B cell (primary cell): ENCODE results near the gene NCOA1.

Source experiments
- CTCF ChIP-seq: fragments of 200-600 bp; IDR thresholded peaks from one replicate; pipeline ENCODE4 v1.8.0; 2022; ENCODE audit warnings: antibody characterized with exemption, mild to moderate bottlenecking
- EZH2 ChIP-seq: IDR thresholded peaks from 2 replicates; pipeline ENCODE4 v1.6.1; 2012; ENCODE audit warnings: borderline replicate concordance, low read depth, mild to moderate bottlenecking, moderate library complexity, low read length; ENCODE audit not compliant: insufficient read depth, poor library complexity, severe bottlenecking

GRCh38 chr2:24454294-24454693 is 36.8 kb upstream of the NCOA1 start:
- TF ChIP-seq CTCF (no peak), EZH2 (no peak)
